Measurements from ENCODE around the gene SLU7. TPM values are rescaled to one million over a fixed set of nuclear protein-coding genes. Genes with fewer than 3 reads are reported as not detected.

Gene SLU7
- total RNA-seq, 2 donors from 2014 or later: 18.8 to 42.8 TPM

- ATAC-seq (no peak), DNase-seq (no peak)
- no peak for TF ChIP-seq POLR2A (IDR thresholded peaks at IDR 0.05)
- TF ChIP-seq CTCF (IDR thresholded peaks at IDR 0.05): no peak
- Histone ChIP-seq H3K9me3 (no peaks in the 10 kb centered on the region), H3K36me3 (replicated peaks in 1 of 2; ENCODE audit: insufficient read depth in 1 of 2, low read depth in 2 of 2) (no peaks in the 10 kb centered on the region), H3K4me1 (no peaks in the 10 kb centered on the region), H3K27ac (no peak overlapping the region), H3K4me3 (no peak overlapping the region), H3K27me3 (no peaks in the 10 kb centered on the region)
- intact Hi-C loops (cut with DNase I): no loop called here
- 62% methylated on average over 4 of the region's 4 CpGs for WGBS, 2 donors
Measured at GRCh38 chr5:160379511-160379910, 39.4 kb downstream of the SLU7 start.

GRCh38 chr5:160378330-160378729 lies 40.6 kb downstream of the SLU7 start:
- no peak for DNase-seq
- intact Hi-C loops (cut with DNase I): no loop called here
- Histone ChIP-seq H3K27ac (no peak overlapping the region), H3K27me3 (no peaks in the 10 kb centered on the region), H3K4me1 (no peaks in the 10 kb centered on the region), H3K36me3 (replicated peaks in 1 of 2; ENCODE audit: insufficient read depth in 1 of 2, low read depth in 2 of 2) (no peaks in the 10 kb centered on the region), H3K4me3 (no peak overlapping the region), H3K9me3 (no peaks in the 10 kb centered on the region)
- WGBS, 2 donors: 33 to 35% methylated on average over 2 of the region's 2 CpGs
- no peak for ATAC-seq
- no peak for TF ChIP-seq CTCF (IDR thresholded peaks at IDR 0.05)
- no peak for TF ChIP-seq POLR2A (IDR thresholded peaks at IDR 0.05)

- ATAC-seq (no peak), DNase-seq (no peak)
- H3K36me3 ChIP-seq (replicated peaks in 1 of 2; ENCODE audit: insufficient read depth in 1 of 2, low read depth in 2 of 2): no peaks in the 10 kb centered on the region
- H3K4me3 ChIP-seq: no peak overlapping the region
- H3K4me1 ChIP-seq: no peaks in the 10 kb centered on the region
- H3K9me3 ChIP-seq: no peaks in the 10 kb centered on the region
- TF ChIP-seq POLR2A (IDR thresholded peaks at IDR 0.05) (no peak), CTCF (IDR thresholded peaks at IDR 0.05) (no peak)
- WGBS, 2 donors: 81 to 88% methylated on average over 5 of the region's 5 CpGs
- H3K27ac ChIP-seq: no peak overlapping the region
- intact Hi-C loops (cut with DNase I): no loop called here
- H3K27me3 ChIP-seq: no peaks in the 10 kb centered on the region
Measured at GRCh38 chr5:160377651-160378050, 41.2 kb downstream of the SLU7 start.

GRCh38 chr5:160376416-160376815 lies 42.5 kb downstream of the SLU7 start:
- Histone ChIP-seq H3K4me3 (no peak overlapping the region), H3K4me1 (no peaks in the 10 kb centered on the region), H3K27ac (no peak overlapping the region), H3K9me3 (no peaks in the 10 kb centered on the region), H3K36me3 (replicated peaks in 1 of 2; ENCODE audit: insufficient read depth in 1 of 2, low read depth in 2 of 2) (no peaks in the 10 kb centered on the region), H3K27me3 (no peaks in the 10 kb centered on the region)
- DNase-seq (no peak), ATAC-seq (no peak)
- TF ChIP-seq POLR2A (IDR thresholded peaks at IDR 0.05): no peak
- TF ChIP-seq CTCF (IDR thresholded peaks at IDR 0.05): no peak
- intact Hi-C loops (cut with DNase I): no loop called here

- no peaks in the 10 kb centered on the region for H3K4me1 ChIP-seq
- TF ChIP-seq CTCF (IDR thresholded peaks at IDR 0.05) (no peak), POLR2A (IDR thresholded peaks at IDR 0.05) (no peak)
- 74 to 79% methylated on average over 2 of the region's 2 CpGs for WGBS, 2 donors
- H3K27me3 ChIP-seq: no peaks in the 10 kb centered on the region
- no peaks in the 10 kb centered on the region for H3K9me3 ChIP-seq
- H3K36me3 ChIP-seq (replicated peaks in 1 of 2; ENCODE audit: insufficient read depth in 1 of 2, low read depth in 2 of 2): no peaks in the 10 kb centered on the region
- H3K4me3 ChIP-seq: no peak overlapping the region
- no peak overlapping the region for H3K27ac ChIP-seq
- ATAC-seq (no peak), DNase-seq (no peak)
- intact Hi-C loops (cut with DNase I): no loop called here
Measured at GRCh38 chr5:160375701-160376100, 43.2 kb downstream of the SLU7 start.

All from body of pancreas (tissue), 4 donors.